NOMO-1 (cell line): ENCODE data around the gene LAMC3.
"Not testable (repeated sequence)": the region's sequence is repeated elsewhere in the genome, so short reads cannot be mapped to it uniquely, and the experiment has no call there.

Experiments
- DNase-seq, 2 experiments: peaks; one replicate each; lab custom pipeline; 2025; ENCODE audit not compliant: unreplicated experiment in 2 of 2; lab: John Stamatoyannopoulos, UW

The LAMC3 gene

GRCh38 chr9:130990978-130991777 is 17.8 kb upstream of the LAMC3 start:
- DNase-seq = no peak

- DNase-seq = no peak
Observed at GRCh38 chr9:130991778-130992681, 16.9 kb upstream of the LAMC3 start.

GRCh38 chr9:130992682-130993032 is 16.3 kb upstream of the LAMC3 start:
- no peak for DNase-seq

GRCh38 chr9:130993303-130994030 is 15.5 kb upstream of the LAMC3 start:
- DNase-seq = no peak

GRCh38 chr9:130994135-130995085 is 14.6 kb upstream of the LAMC3 start:
- DNase-seq = no peak

- DNase-seq = peak; percentile 31 to 51
Observed at GRCh38 chr9:130995086-130996011, 13.6 kb upstream of the LAMC3 start.

- no peak for DNase-seq
Observed at GRCh38 chr9:130996205-130996604, 12.8 kb upstream of the LAMC3 start.

GRCh38 chr9:130996676-130997394 is 12.1 kb upstream of the LAMC3 start:
- no peak for DNase-seq

- DNase-seq = no peak
Observed at GRCh38 chr9:130997395-130997684, 11.6 kb upstream of the LAMC3 start.

GRCh38 chr9:130997925-130998596 is 10.9 kb upstream of the LAMC3 start:
- DNase-seq = peak; percentile 13 to 38

GRCh38 chr9:130998597-130999244 is 10.3 kb upstream of the LAMC3 start:
- DNase-seq = no peak

- DNase-seq = no peak
Observed at GRCh38 chr9:130999245-130999623, 9.7 kb upstream of the LAMC3 start.

- DNase-seq = not testable (repeated sequence)
Observed at GRCh38 chr9:131000526-131000925, 8.4 kb upstream of the LAMC3 start.

- no peak for DNase-seq
Observed at GRCh38 chr9:131001021-131001420, 8.0 kb upstream of the LAMC3 start.

- DNase-seq = no peak
Observed at GRCh38 chr9:131001990-131002389, 7.0 kb upstream of the LAMC3 start.

- DNase-seq = no peak
Observed at GRCh38 chr9:131006601-131007000, 2.4 kb upstream of the LAMC3 start.

- DNase-seq = no peak
Observed at GRCh38 chr9:131008086-131008485, 888 bp upstream of the LAMC3 start.

- DNase-seq = no peak
Observed at GRCh38 chr9:131008563-131008908, 438 bp upstream of the LAMC3 start.
